Neuronal stem cell (in vitro differentiated cells): Measurements from ENCODE around the gene AANAT.
A peak's percentile ranks its signal among the peaks of the same experiment; 100 is the strongest.

Experiments used
- DNase-seq: peaks from one replicate; pipeline ENCODE4 v3.0.0-alpha.2; 2013; ENCODE audit warnings: low spot score
- H2AFZ ChIP-seq: one replicate; pipeline ENCODE4 v1.6.1; 2013; ENCODE audit warnings: mild to moderate bottlenecking, low read length, inconsistent platforms
- H2AK5ac ChIP-seq: 2 replicates; pipeline ENCODE4 v1.6.1; 2013; ENCODE audit warnings: low read depth, mild to moderate bottlenecking, inconsistent platforms, low read length, moderate library complexity, mixed read lengths
- H2BK120ac ChIP-seq: 2 replicates; pipeline ENCODE4 v1.6.1; 2013; ENCODE audit warnings: low read depth, mild to moderate bottlenecking, inconsistent platforms, low read length, moderate library complexity, mixed read lengths
- H2BK12ac ChIP-seq: one replicate; pipeline ENCODE4 v1.6.1; 2013; ENCODE audit warnings: low read length, inconsistent platforms
- H2BK15ac ChIP-seq: 2 replicates; pipeline ENCODE4 v1.6.1; 2013; ENCODE audit warnings: mild to moderate bottlenecking, low read length, inconsistent platforms, mixed read lengths
- H2BK5ac ChIP-seq: one replicate; pipeline ENCODE4 v1.6.1; 2013; ENCODE audit warnings: inconsistent platforms, mild to moderate bottlenecking, low read length, moderate library complexity
- H3K14ac ChIP-seq: one replicate; pipeline ENCODE4 v1.6.1; 2013; ENCODE audit warnings: low read length, inconsistent platforms
- H3K18ac ChIP-seq: 2 replicates; pipeline ENCODE4 v1.6.1; 2013; ENCODE audit warnings: low read length, inconsistent platforms
- H3K23ac ChIP-seq: 2 replicates; pipeline ENCODE4 v1.6.1; 2013; ENCODE audit warnings: low read depth, mild to moderate bottlenecking, mixed read lengths, low read length, inconsistent platforms; ENCODE audit not compliant: poor library complexity
- H3K27ac ChIP-seq: replicated peaks from 3 replicates; pipeline ENCODE4 v1.5.1; 2013; ENCODE audit warnings: low read length, inconsistent platforms
- H3K27me3 ChIP-seq, 3 experiments: 2 replicates each; pipeline ENCODE4 v1.6.1; 2013; ENCODE audit warnings: low read length in 3 of 3, mild to moderate bottlenecking in 2 of 3, inconsistent platforms in 1 of 3, low read depth in 1 of 3, mixed read lengths in 1 of 3, moderate library complexity in 1 of 3; ENCODE audit not compliant: control insufficient read depth in 3 of 3, insufficient read depth in 3 of 3
- H3K36me3 ChIP-seq, 2 donors: replicated peaks in 1 of 2; 2 replicates each; pipeline ENCODE4 v1.6.1; 2013; ENCODE audit warnings: low read length in 2 of 2; ENCODE audit not compliant: control insufficient read depth in 2 of 2, insufficient read depth in 2 of 2
- H3K4ac ChIP-seq: 2 replicates; pipeline ENCODE4 v1.6.1; 2013; ENCODE audit warnings: inconsistent platforms, mild to moderate bottlenecking, low read length, moderate library complexity
- H3K4me1 ChIP-seq, 2 donors: 1 replicate in 1 of 2; 2 replicates in 1 of 2; pipeline ENCODE4 v1.6.1; 2013; ENCODE audit warnings: low read length in 2 of 2, low read depth in 1 of 2; ENCODE audit not compliant: control insufficient read depth in 2 of 2, insufficient read depth in 1 of 2
- H3K4me2 ChIP-seq: one replicate; pipeline ENCODE4 v1.6.1; 2013; ENCODE audit warnings: mild to moderate bottlenecking, low read length, inconsistent platforms; ENCODE audit not compliant: insufficient read depth, poor library complexity, severe bottlenecking
- H3K4me3 ChIP-seq, 2 donors: 2 replicates each; pipeline ENCODE4 v1.5.1; 2013; ENCODE audit warnings: low read length in 2 of 2, mild to moderate bottlenecking in 2 of 2, inconsistent platforms in 1 of 2, moderate library complexity in 1 of 2
- H3K79me1 ChIP-seq: one replicate; pipeline ENCODE4 v1.6.1; 2013; ENCODE audit warnings: low read depth, mild to moderate bottlenecking, inconsistent platforms, low read length, moderate library complexity
- H3K9ac ChIP-seq: one replicate; pipeline ENCODE4 v1.6.1; 2013; ENCODE audit warnings: mild to moderate bottlenecking, low read depth, low read length, inconsistent platforms; ENCODE audit not compliant: poor library complexity
- H3K9me3 ChIP-seq, 2 donors: replicated peaks in 1 of 2; 2 replicates each; pipeline versions ENCODE3 to v1.6.1; 2013; ENCODE audit warnings: low read length in 2 of 2, mild to moderate bottlenecking in 2 of 2, inconsistent platforms in 1 of 2, low read depth in 1 of 2, mixed read lengths in 1 of 2, moderate library complexity in 1 of 2; ENCODE audit not compliant: control insufficient read depth in 2 of 2, insufficient read depth in 1 of 2
- H4K8ac ChIP-seq: one replicate; pipeline ENCODE4 v1.6.1; 2013; ENCODE audit warnings: low read depth, mild to moderate bottlenecking, inconsistent platforms, low read length, moderate library complexity
- H4K91ac ChIP-seq: one replicate; pipeline ENCODE4 v1.6.1; 2013; ENCODE audit warnings: low read length, low read depth, mild to moderate bottlenecking, inconsistent platforms; ENCODE audit not compliant: poor library complexity
- WGBS, 2 donors: extraction: QIAGEN DNeasy Blood & Tissue Kit; methylation state at CpG; one replicate each; pipeline ENCODE4 v1.1.7; 2013; ENCODE audit warnings: missing lambda C conversion rate in 2 of 2, mixed read lengths in 1 of 2; ENCODE audit not compliant: insufficient read length in 2 of 2, insufficient replicate concordance in 1 of 2; ENCODE audit errors: extremely low coverage in 2 of 2; 5-methylcytosine and 5-hydroxymethylcytosine counted together

The AANAT gene

GRCh38 chr17:76497699-76497978 lies 30.2 kb downstream of the AANAT start:
- H2BK5ac ChIP-seq: no peak overlapping the region
- WGBS, 2 donors: no CpG with 5 or more reads among the region's 2 CpGs
- DNase-seq: no peak

GRCh38 chr17:76497979-76498875 lies 30.8 kb downstream of the AANAT start:
- H3K79me1 ChIP-seq: no peaks in the 10 kb centered on the region
- H3K36me3 ChIP-seq: no peaks in the 10 kb centered on the region
- H2BK15ac ChIP-seq: peak overlapping the region; percentile 1
- no peak overlapping the region for H2BK120ac ChIP-seq
- no peak overlapping the region for H2BK5ac ChIP-seq
- whole genome bisulfite sequencing, 2 donors: no CpG with 5 or more reads among the region's 31 CpGs
- DNase-seq: no peak
- H3K18ac ChIP-seq: peak overlapping the region; percentile 48
- peak overlapping the region; percentile 1 for H3K9ac ChIP-seq
- H2BK12ac ChIP-seq: no peak overlapping the region
- no peak overlapping the region for H3K4me3 ChIP-seq
- H3K27me3 ChIP-seq: peaks cover 5 to 95% (median 14%) of the 10 kb centered on the region in 3 experiments
- H4K91ac ChIP-seq: peak overlapping the region; percentile 78
- peak overlapping the region; percentile 92 for H2AK5ac ChIP-seq
- H3K14ac ChIP-seq: peak overlapping the region; percentile 76
- H2AFZ ChIP-seq: peak overlapping the region; percentile 71
- H4K8ac ChIP-seq: no peak overlapping the region
- H3K23ac ChIP-seq: no peak overlapping the region
- H3K4me2 ChIP-seq: no peak overlapping the region
- peaks cover 10 to 32% of the 10 kb centered on the region in 2 donors for H3K4me1 ChIP-seq
- no peak overlapping the region for H3K27ac ChIP-seq
- no peak overlapping the region for H3K4ac ChIP-seq
- no peaks in the 10 kb centered on the region for H3K9me3 ChIP-seq

More at GRCh38 chr17:76497699-76497978, 30.2 kb downstream of the AANAT start:
- Histone ChIP-seq H2BK120ac (no peak overlapping the region), H2BK15ac (no peak overlapping the region), H2BK12ac (peak overlapping the region; percentile 51), H3K27ac (no peak overlapping the region), H3K4me2 (no peak overlapping the region), H3K23ac (no peak overlapping the region), H3K9me3 (no peaks in the 10 kb centered on the region), H3K14ac (peak overlapping the region; percentile 76), H2AFZ (no peak overlapping the region), H3K4me1 (peaks cover 13 to 37% of the 10 kb centered on the region in 2 donors), H2AK5ac (peak overlapping the region; percentile 92), H3K79me1 (no peaks in the 10 kb centered on the region), H4K91ac (peak overlapping the region; percentile 78), H3K36me3 (no peaks in the 10 kb centered on the region), H3K4ac (no peak overlapping the region), H3K9ac (no peak overlapping the region), H3K4me3 (no peak overlapping the region), H3K27me3 (peaks cover 5 to 92% (median 14%) of the 10 kb centered on the region in 3 experiments), H3K18ac (peak overlapping the region; percentile 48), H4K8ac (peak overlapping the region; percentile 29)

GRCh38 chr17:76498876-76499251 lies 31.5 kb downstream of the AANAT start:
- DNase-seq: no peak
- Histone ChIP-seq H3K4me1 (peaks cover 9 to 28% of the 10 kb centered on the region in 2 donors), H4K8ac (no peak overlapping the region), H3K4me3 (no peak overlapping the region), H2BK5ac (no peak overlapping the region), H3K18ac (no peak overlapping the region), H3K4ac (no peak overlapping the region), H2BK12ac (no peak overlapping the region), H2AFZ (no peak overlapping the region), H3K23ac (no peak overlapping the region), H3K9me3 (no peaks in the 10 kb centered on the region), H2BK15ac (no peak overlapping the region), H3K14ac (no peak overlapping the region), H4K91ac (no peak overlapping the region), H3K79me1 (no peaks in the 10 kb centered on the region), H2AK5ac (no peak overlapping the region), H3K27ac (no peak overlapping the region), H3K9ac (no peak overlapping the region), H3K4me2 (no peak overlapping the region), H2BK120ac (no peak overlapping the region), H3K27me3 (peaks cover 5 to 90% (median 14%) of the 10 kb centered on the region in 3 experiments), H3K36me3 (no peaks in the 10 kb centered on the region)
- WGBS, 2 donors: no CpG with 5 or more reads among the region's 4 CpGs

- H2BK15ac ChIP-seq: no peak overlapping the region
- H3K9ac ChIP-seq: no peak overlapping the region
- no peaks in the 10 kb centered on the region for H3K79me1 ChIP-seq
- peak overlapping the region; percentile 59 for H2AK5ac ChIP-seq
- no peak overlapping the region for H2BK12ac ChIP-seq
- peaks cover 9 to 28% of the 10 kb centered on the region in 2 donors for H3K4me1 ChIP-seq
- peaks cover 5 to 86% (median 14%) of the 10 kb centered on the region in 3 experiments for H3K27me3 ChIP-seq
- no peak overlapping the region for H3K18ac ChIP-seq
- WGBS, 2 donors: no CpG with 5 or more reads among the region's 5 CpGs
- H3K4ac ChIP-seq: no peak overlapping the region
- H2BK120ac ChIP-seq: no peak overlapping the region
- H3K4me3 ChIP-seq: no peak overlapping the region
- no peaks in the 10 kb centered on the region for H3K9me3 ChIP-seq
- H4K8ac ChIP-seq: no peak overlapping the region
- no peak for DNase-seq
- no peak overlapping the region for H3K23ac ChIP-seq
- H3K14ac ChIP-seq: no peak overlapping the region
- H3K27ac ChIP-seq: no peak overlapping the region
- no peak overlapping the region for H3K4me2 ChIP-seq
- no peak overlapping the region for H4K91ac ChIP-seq
- H3K36me3 ChIP-seq: no peaks in the 10 kb centered on the region
- H2BK5ac ChIP-seq: no peak overlapping the region
- no peak overlapping the region for H2AFZ ChIP-seq
These were observed 31.9 kb downstream of the AANAT start for GRCh38 chr17:76499267-76499667.
